GM18502 (cell line): ENCODE measurements around the gene XIRP1.
A peak's percentile ranks its signal among the peaks of the same experiment; 100 is the strongest.
"Not testable (repeated sequence)": the region's sequence is repeated elsewhere in the genome, so short reads cannot be mapped to it uniquely, and the experiment has no call there.

Source experiments
- ATAC-seq: cut with Tn5 transposase; IDR thresholded peaks from one replicate; pipeline ENCODE4 v1.9.1; 2021; ENCODE audit warnings: mild to moderate bottlenecking; ENCODE audit not compliant: unreplicated experiment, poor library complexity

The XIRP1 gene, protein sequence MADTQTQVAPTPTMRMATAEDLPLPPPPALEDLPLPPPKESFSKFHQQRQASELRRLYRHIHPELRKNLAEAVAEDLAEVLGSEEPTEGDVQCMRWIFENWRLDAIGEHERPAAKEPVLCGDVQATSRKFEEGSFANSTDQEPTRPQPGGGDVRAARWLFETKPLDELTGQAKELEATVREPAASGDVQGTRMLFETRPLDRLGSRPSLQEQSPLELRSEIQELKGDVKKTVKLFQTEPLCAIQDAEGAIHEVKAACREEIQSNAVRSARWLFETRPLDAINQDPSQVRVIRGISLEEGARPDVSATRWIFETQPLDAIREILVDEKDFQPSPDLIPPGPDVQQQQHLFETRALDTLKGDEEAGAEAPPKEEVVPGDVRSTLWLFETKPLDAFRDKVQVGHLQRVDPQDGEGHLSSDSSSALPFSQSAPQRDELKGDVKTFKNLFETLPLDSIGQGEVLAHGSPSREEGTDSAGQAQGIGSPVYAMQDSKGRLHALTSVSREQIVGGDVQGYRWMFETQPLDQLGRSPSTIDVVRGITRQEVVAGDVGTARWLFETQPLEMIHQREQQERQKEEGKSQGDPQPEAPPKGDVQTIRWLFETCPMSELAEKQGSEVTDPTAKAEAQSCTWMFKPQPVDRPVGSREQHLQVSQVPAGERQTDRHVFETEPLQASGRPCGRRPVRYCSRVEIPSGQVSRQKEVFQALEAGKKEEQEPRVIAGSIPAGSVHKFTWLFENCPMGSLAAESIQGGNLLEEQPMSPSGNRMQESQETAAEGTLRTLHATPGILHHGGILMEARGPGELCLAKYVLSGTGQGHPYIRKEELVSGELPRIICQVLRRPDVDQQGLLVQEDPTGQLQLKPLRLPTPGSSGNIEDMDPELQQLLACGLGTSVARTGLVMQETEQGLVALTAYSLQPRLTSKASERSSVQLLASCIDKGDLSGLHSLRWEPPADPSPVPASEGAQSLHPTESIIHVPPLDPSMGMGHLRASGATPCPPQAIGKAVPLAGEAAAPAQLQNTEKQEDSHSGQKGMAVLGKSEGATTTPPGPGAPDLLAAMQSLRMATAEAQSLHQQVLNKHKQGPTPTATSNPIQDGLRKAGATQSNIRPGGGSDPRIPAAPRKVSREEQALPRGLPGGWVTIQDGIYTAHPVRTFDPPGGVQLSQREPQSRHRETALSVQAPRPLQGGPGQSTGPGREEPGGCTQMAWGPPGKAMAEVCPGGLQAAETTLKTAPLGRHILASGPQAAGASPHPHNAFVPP (N-terminal part only)

DNA sequence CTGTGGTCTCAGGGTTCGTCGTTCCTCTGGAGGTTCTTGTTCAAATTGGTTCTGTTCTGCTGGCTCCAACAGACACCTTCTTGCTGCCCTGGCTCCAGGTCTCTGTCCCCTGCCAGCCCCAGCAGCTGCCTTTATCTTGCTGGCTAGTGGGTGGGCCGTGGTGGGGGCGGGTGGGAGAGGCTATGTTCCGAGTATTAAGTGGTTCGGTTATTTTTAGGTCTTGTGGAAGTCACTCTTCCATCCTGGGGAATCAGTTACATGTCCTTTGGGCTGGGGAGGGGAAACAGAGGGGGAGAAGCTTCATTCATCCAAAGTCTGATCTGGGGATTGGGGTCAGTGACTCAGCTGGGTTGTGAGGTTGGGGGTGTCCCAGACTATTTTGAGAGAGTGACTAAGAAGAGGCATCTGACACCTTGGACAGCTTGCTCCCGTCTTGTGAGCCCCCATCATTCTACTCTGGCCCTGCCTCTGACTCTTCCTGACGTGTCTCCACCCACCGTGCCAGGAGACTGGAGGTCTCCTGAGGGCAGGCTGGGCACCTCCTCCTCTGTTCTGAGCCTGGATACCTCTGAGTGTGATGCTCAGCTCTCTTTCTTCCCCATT, at the start of gene XIRP1:
Gene XIRP1, minus strand, starts transcription at position 106 of the 603 bp plus-strand sequence. CDS start 3,150 bp downstream, outside the sequence.
- no peak for ATAC-seq

GRCh38 chr3:39241561-39241960, 49.2 kb upstream of the XIRP1 start:
- ATAC-seq = no peak

- no peak for ATAC-seq
Observed at GRCh38 chr3:39237027-39237426, 44.6 kb upstream of the XIRP1 start.

GRCh38 chr3:39234651-39235050, 42.3 kb upstream of the XIRP1 start:
- ATAC-seq = no peak

GRCh38 chr3:39232859-39233258, 40.5 kb upstream of the XIRP1 start:
- no peak for ATAC-seq

DNA sequence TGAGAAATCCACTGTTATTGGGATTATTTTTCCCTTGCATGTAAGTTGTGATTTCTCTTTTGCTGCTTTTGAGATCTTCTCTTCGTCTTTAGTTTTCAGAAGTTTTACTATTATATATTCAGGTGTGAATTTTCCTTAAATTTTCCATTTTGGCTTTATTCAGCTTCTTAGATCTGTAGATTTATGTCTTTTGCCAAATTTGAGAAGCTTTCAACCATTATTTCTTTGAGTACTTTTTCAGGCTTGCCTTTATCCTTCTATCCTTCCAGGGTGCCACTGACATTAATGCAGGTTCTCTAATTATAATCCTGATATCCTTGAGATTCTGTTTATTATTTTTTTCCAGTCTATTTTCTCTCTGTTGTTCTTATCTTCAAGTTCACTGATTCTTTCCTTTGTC, 38.1 kb upstream of the XIRP1 start:
- no peak for ATAC-seq

- no peak for ATAC-seq
Observed at GRCh38 chr3:39228496-39228895, 36.1 kb upstream of the XIRP1 start.

GRCh38 chr3:39227596-39227995, 35.2 kb upstream of the XIRP1 start:
- ATAC-seq = not testable (repeated sequence)

DNA sequence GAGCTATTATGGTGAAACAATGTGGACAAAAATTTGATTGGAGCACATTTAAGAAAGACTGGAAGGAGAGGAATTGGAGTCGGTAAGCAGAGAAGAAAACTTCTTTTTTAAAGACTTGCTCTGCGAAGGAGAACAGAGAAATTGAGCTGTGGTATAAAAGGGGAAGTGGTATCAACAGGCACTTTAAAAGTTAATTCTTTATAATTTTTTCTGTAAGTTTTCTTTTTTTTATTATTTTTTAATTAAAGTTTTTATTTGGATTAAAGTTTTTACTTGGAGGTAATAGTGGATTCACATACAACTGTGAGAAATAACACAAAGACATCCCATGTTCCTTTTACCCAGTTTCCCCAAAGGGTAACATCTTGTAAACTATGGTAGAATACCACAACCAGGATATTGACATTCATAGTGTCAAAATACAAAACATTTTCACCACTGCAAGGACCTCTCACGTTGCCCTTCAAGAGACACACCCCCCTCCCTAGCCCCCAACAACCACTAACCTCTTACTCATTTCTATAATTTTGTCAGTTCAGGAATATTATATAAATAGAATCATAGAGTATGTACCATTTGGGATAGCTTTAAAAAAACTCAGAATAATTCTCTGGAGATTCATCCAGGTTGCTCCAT, 33.8 kb upstream of the XIRP1 start:
- ATAC-seq = peak; percentile 58

DNA sequence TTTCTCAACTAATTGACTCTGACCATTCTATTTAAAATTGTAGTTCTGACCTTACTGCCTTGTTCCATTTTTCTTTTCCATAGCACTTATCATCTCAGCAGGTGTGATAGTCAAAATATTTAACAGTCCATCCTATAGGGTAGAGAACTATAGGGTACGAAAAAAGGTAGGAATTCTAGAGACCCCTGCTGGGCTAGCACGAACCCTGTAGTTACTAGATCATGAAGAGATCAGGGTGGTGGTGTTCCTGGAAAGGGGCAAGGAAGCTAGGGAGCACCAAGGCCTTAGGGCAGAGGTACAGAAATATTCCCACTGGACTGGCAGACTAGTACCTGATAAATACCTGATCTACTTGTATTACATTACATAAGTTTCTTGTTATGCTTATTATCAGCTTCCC, 31.9 kb upstream of the XIRP1 start:
- no peak for ATAC-seq

DNA sequence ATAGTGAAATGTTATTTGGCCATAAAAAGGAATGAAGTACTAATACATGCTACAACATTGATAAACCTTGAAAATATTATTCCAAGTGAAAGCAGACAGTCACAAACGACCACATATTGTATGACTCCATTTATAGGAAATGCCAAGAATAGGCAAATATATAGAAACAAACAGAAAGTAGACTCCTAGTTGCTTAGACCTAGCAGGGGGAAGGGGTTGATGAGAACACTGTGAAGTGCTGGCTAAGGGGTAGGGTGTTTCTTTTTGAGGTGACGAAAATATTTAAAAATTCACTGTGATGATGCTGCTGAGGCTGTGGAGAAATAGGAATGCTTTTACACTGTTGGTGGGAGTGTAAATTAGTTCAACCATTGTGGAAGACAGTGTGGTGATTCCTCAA, 30.5 kb upstream of the XIRP1 start:
- ATAC-seq = no peak

DNA sequence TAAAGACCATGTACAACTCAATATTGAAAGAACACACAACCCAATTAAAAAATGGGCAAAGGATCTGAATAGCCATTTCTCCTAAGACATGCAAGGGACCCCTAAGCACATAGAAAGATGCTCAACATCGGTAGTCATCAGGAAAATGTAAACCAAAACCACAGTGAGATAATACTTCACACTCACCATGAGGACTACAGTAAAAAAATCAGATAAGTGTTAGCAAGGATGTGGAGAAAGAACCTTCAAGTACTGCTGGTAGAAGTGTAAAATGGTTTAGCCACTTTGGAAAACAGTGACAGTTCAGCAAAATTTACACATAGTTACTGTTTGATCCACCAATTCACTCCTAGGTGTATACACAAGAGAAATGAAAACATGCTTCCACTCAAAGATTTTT, 30.1 kb upstream of the XIRP1 start:
- no peak for ATAC-seq

DNA sequence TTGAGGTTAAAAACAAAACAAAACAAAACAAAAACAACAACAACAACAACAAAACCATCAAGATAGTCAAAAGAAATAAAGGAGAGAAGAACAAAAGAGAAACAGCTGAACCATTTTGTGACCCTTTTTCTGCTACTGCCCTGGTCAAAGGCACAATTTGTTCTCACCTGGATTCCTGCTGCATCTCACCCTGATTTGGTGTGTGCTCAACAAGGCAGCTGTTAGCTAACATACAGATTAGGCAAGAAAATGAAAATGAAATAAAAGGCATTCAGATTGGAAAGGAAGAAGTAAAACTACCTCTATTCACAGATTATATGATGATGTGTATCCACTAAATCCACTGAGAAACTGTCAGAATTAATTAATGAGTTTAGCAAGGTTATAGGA, 28.7 kb upstream of the XIRP1 start:
- ATAC-seq = no peak

- ATAC-seq = no peak
Observed at GRCh38 chr3:39220407-39221140, 28.2 kb upstream of the XIRP1 start.

GRCh38 chr3:39219702-39220101, 27.3 kb upstream of the XIRP1 start:
- no peak for ATAC-seq

GRCh38 chr3:39216176-39216790, 23.9 kb upstream of the XIRP1 start:
- ATAC-seq = peak; percentile 97

GRCh38 chr3:39213613-39214012, 21.2 kb upstream of the XIRP1 start:
- ATAC-seq = no peak

DNA sequence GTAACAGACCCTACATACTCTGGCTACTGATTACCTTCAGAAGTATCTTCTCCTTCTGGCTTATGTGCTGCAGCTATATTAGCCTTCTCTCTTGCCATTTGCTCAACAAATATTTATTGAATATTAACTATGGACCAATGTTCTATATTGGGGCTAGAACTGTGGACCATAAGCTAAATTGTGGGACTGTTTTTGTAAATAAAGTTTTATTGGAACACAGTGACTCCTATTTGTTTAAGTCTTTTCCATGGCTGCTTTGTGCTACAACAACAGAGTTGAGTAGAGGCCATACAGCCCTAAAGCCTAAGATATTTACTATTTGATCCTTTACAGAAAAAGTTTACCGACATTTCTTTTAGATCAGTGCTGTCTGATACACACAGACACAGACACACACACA, 20.3 kb upstream of the XIRP1 start:
- ATAC-seq = no peak
